HG03460 (cell line): ENCODE measurements around the gene EXOC3L4.

Experiments
- ATAC-seq: cut with Tn5 transposase; IDR thresholded peaks from one replicate; pipeline ENCODE4 v1.9.1; 2021; ENCODE audit not compliant: unreplicated experiment

The EXOC3L4 gene

GRCh38 chr14:103129301-103130016 lies 34.9 kb downstream of the EXOC3L4 start:
- no peak for ATAC-seq

GRCh38 chr14:103130017-103130764 lies 35.7 kb downstream of the EXOC3L4 start:
- ATAC-seq = no peak

- no peak for ATAC-seq
These were observed 36.4 kb downstream of the EXOC3L4 start for GRCh38 chr14:103130965-103131364.

DNA sequence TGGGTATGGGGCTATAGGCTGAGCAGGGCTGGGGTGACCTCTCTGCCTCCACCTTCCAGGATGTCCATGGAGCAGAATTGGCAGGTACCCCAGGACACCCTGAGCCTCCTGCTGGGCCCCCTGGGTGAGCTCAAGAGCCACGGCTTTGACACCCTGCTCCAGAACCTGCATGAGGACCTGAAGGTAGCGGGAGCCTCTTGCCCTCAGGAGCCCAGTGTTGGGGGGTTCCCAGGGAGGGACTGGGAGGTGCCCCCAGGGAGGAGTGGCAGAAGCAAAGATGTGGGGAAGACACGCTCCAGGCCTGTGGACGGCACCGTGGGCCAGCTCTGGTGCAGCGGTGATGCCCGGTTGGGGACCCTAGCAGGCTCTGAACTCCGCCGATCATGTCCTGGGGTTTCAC lies 37.1 kb downstream of the EXOC3L4 start:
- no peak for ATAC-seq

GRCh38 chr14:103132381-103133209 lies 38.1 kb downstream of the EXOC3L4 start:
- ATAC-seq = no peak

DNA sequence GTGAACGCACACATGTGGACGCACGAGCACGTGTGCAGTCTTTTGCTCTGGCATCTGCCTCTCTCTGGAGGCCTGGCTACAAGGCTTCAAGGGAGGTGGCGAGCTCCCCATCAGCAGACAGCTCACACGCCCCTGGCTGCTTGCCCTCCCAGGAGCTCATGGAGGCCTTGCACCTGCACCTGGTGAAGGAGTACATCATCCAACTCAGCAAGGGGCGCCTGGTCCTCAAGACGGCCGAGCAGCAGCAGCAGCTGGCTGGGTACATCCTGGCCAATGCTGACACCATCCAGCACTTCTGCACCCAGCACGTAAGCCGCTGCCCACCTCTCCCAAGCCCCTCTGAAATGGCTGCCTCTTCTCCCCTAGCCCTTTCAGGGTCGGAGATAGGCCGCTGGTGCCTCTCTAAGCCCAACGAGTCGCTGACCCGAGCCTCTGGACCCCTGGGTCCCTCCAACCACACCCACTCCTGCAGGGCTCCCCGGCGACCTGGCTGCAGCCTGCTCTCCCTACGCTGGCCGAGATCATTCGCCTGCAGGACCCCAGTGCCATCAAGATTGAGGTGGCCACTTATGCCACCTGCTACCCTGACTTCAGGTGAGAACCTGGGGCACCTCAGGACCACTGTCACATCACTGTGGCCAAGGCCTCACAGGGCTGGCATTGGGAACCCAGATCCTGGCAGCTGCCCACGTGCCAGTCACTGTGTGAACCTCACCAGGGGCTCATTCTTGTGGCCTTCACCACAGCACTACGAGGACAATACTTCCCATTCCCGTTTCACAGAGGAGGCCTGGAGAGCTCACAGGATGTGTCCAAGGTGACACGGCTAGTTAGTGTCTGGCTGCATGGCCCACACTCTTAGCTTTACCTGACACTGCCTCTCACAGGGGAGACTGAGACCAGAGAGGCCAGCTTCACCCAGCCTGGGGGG lies 39.0 kb downstream of the EXOC3L4 start:
- ATAC-seq = no peak

GRCh38 chr14:103134405-103134804 lies 39.9 kb downstream of the EXOC3L4 start:
- ATAC-seq = no peak

DNA sequence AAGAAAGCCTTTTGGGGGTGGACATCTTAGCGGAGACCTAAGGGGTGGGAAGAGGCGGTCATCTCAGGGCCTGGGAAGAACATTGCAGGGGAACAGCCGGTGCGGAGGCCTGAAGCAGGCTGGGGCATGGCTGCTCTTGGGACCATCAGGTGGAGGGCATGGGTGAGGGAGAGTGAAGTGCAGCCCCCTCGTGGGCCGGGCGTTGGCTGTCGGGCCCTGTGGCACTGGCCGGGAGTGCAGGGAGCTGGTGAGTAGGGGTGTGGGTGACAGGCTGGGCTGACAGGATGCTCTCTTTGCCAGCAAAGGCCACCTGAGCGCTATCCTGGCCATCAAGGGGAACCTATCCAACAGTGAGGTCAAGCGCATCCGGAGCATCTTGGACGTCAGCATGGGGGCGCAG lies 40.4 kb downstream of the EXOC3L4 start:
- ATAC-seq = no peak

DNA sequence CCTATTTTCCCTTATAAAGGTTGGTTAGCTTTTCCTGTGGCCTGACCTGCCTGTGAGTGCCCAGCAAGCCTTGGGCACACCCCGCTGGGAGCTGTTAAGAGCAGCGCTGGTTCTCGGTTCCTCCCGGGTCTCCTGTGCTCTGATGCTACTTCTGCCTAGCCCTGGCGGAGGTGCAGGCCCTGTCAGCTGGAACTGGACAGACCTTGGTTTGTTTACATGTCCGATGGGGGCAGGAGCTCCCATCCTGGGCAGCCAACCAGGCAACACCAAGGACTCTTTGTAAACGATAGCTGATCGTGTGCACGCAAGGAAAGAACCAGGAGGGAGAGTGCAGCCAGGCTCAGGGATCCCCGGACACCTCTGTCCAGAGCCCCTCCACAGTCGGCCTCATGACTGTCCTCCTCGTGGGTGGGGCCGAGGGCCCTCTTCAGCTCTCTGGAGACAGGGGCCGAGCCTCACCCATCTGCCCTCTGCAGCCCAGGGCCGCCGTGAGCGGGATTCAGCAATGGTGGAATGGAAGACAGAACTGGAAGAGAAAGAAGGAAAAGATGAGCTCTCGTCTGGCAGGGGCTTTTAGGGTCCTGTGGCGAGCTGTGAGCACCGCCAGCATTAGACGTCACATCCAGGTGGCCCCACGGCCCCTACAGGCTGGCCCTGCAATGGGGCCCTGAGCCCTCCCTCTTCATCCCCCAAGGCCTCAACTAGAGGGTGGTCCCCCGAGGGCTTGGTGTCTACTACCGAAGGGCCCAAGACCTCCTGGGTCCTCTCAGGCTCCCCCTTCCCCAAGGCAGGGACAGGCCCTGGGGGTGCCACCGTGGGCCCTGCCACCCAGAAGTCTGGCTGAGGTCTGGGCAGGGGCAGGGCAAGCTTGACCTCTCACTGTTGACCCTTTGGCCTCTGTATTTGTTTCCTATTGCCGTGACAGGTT lies 41.1 kb downstream of the EXOC3L4 start:
- ATAC-seq = no peak

DNA sequence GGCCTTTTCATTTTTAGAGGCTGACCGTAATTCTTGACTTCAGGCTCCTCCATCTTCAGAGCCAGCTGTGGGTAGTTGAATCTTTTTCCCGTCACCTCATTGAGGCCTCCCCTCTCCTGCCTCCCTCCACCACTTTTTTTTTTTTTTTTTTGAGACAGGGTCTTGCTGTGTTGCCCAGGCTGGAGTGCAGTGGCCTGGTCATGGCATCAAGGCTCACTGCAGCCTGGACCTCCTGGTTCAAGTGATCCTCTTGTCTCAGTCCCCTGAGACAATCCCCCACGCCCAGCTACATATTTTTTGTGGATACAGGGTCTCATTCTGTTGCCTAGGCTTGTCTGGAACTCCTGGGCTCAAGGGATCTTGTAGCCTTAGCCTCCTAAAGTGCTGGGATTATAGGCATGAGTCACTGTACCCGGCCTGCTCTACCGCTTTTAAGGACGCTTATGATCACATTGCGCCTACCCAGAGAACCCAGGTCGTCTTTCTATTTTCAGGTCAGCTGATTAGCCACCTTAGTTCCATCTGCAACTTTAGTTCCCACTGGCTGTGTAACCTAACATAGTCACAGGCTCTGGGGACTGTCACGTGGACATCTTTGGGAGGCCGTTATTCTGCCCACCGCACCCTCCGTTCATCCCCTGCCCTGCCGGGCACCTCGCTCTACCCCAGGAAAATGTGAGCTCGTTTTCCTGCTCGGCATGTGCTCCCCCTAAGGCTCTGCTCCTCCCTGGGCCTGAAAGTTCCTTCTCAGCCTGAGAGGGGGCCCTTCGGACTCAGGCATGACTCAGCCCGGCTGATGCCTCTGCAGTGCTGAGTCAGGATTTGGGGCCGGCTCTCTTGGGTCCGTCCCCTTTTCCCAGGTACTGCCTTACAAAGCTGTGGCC lies 42.1 kb downstream of the EXOC3L4 start:
- ATAC-seq = no peak

DNA sequence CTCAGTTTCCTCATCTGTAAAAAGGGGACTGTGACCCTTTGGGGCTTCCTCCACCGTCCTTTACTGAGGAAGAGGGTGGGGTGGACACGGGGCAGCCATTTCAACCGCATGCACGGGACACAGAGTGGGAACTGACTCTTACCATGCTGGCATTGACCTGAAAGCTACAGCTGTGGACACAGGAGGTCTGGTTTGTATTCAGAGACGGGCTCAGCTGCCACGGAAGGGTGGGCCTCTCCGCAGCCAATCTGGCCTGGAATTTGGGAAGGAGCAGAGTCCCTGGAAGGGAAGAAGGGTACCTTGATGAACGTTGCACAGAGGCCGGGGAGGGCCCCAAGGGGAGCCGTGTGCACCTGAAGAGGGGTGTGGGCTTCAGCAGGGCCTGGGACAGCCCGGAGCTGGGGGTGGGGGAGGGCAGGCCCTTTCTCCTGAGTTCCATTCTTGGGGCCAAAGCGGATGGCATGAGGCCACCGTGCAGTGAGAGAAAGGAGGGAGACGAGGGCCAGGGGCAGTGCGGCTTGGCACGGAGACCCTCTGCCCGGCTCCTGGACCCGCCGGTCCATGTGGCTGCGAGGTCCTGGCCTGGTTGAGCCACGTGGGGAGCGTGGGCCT lies 43.3 kb downstream of the EXOC3L4 start:
- ATAC-seq = no peak

- ATAC-seq = no peak
These were observed 44.0 kb downstream of the EXOC3L4 start for GRCh38 chr14:103138301-103139131.

DNA sequence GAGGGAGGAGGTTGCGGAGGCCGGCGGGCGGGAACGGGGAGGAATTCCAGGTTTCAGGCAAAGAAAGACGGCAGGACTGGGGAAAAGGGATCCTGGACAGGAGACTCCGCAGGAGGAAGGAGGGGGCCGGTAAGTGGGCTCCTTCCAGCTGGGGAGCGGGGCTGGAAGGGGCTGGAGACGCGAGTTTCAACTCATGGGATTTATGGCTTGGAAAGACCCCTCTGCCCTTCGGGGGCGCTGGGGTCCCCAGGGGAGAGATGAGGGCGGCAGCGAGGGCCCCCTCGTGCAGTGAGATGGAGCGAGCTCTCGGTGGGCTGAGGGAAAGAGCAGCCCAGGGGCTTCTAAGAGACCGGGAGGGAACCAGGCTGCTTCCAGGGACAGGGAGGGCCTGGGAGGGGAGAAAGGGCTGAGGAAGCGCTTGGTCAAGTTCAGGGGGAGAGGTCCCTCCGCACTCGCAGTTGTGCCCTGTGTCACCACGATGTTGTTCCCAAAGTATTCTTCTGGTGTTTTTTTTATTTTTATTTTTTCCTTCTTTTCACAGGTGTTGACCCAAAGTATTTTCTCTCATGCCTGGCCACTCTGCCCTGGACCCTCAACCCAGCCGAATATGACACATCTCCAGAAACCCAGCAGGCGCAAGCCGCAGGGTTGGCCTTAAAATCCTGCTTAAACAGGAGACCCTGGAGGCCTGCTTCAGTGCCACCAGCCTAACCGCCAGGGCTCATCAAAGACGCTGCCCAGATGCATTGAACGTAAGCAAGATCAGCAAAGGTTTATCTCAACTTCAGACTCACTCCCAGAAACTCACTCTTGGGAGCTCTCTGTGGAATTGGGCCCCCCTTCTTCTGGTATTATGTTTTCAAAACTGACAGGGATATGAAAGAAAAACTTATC lies 44.9 kb downstream of the EXOC3L4 start:
- no peak for ATAC-seq

DNA sequence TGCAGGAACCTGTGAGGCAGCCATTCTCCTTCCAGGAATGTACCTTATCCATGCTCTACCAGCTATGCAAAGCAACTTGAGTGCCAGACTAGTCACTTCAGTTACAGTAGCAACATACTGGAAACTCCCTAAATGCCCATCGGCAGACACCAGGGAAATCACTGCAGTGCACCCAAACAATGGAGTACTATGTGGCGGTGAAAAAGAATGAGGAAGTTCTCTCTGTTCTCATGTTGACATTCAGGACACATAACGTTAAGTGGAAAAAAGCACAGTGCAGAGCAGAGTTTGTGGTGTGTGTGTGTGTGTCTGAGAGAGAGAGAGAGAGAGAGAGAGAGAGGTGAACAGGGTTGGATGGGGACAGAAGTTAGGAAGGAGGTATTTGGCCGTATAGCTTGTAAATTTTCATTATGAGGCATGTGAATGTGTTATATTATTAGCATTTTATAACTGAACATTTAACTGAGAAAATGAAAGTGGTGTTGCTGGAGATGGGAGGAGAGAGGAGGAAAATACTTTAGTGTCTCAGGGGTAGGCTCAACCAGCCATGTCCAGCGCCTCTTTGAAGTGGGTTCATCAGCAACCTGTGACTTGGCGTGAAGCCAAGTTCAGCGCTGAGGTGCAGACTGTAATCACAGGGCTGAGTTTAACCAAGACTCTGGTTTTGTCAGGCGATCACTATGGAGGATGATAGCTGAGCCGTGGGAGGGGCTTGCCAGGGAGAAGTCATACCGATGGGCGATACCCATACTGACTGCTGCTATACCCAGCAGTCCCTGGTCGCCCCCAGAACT lies 46.0 kb downstream of the EXOC3L4 start:
- no peak for ATAC-seq

- no peak for ATAC-seq
These were observed 46.7 kb downstream of the EXOC3L4 start for GRCh38 chr14:103141117-103141796.
